LNCAP (cell line): ENCODE measurements around the gene SLC5A12.
A peak's percentile ranks its signal among the peaks of the same experiment; 100 is the strongest.

Source experiments
- TF ChIP-seq, protein P1 (sequence below): fragments of 450-650 bp; IDR thresholded peaks from 2 replicates; pipeline ENCODE4 v1.5.1; 2017; ENCODE audit warnings: mild to moderate bottlenecking

Gene SLC5A12

DNA sequence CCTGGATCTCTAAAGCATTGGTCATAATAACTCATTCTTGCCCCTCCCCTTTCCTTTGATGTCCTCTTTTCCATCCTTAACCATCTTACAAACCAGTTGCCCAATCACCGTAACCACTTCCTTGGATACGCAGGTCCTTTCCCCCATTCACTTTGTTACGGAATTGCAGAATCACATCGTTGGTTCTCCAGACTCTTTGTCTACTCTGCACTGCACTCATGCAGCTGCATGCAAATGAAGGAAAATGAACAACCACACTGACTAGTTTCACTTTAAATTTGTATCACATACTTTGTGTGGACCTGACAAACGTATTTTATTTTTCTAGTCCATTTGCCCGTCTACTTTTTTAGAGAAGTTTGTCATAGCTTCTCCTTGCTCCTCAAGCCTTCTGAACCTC is 69.9 kb downstream of the SLC5A12 start:
- TF ChIP-seq, protein P1, sequence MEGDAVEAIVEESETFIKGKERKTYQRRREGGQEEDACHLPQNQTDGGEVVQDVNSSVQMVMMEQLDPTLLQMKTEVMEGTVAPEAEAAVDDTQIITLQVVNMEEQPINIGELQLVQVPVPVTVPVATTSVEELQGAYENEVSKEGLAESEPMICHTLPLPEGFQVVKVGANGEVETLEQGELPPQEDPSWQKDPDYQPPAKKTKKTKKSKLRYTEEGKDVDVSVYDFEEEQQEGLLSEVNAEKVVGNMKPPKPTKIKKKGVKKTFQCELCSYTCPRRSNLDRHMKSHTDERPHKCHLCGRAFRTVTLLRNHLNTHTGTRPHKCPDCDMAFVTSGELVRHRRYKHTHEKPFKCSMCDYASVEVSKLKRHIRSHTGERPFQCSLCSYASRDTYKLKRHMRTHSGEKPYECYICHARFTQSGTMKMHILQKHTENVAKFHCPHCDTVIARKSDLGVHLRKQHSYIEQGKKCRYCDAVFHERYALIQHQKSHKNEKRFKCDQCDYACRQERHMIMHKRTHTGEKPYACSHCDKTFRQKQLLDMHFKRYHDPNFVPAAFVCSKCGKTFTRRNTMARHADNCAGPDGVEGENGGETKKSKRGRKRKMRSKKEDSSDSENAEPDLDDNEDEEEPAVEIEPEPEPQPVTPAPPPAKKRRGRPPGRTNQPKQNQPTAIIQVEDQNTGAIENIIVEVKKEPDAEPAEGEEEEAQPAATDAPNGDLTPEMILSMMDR, result no peak

DNA sequence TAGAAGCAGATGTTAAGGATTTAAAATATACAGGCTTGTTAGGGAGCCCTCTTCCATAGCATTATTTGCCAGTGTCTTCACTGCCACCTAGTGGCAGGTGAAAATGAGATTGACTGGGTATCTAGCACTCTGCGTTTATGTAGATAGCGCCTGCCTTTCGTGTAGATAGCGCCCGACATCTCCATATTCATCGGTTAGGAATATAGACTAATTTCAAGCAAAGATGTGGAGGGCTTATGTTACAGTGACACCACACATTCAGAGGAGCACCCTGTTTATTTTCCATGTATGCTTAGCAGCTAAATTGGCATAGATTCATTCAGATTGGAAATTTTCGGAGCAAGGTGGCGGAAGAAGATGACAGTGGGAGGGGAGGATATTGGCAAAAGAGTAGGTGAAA is 72.0 kb downstream of the SLC5A12 start:
- TF ChIP-seq, protein P1, result peak; percentile 78

DNA sequence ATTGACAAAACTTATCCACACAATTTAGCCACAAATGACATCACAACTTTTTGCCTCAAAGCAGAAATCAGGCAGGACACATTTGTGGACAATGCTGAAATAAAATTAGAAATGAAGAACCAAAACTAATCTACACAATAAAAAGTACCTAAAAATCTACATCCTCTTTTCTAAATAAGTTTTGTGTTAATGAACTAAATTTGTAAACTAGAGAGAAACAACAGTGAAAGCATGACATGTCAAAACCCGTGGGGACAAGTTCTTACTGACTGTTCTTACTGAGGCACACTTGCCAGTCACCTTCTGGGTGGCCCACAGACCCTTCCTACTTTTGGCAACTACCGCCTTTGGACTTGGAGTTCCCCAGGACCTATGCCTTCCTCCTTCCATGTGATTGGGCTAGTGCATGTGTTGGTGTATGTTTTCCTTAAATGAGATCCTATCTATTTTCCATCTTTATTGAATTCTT is 89.1 kb downstream of the SLC5A12 start:
- TF ChIP-seq, protein P1, result no peak

DNA sequence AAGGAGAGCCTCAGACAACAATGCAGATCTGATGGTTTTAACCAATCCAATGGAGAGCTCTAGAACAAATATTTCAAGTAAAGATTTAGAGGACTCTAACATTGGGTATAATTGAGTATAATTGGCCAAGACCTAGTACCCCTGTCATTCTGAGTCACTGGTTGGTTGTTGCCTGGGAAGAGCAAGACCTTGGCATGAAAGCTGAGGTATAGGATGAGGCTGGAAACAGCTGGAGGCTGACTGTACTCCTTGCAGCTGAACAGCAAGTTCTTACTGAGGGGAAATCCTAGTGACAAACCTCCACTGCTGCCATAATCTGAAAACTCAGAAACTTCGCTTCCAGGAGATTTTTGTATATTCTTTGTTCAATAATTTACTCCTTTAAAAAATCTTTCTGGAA is 95.5 kb downstream of the SLC5A12 start:
- TF ChIP-seq, protein P1, result no peak

DNA sequence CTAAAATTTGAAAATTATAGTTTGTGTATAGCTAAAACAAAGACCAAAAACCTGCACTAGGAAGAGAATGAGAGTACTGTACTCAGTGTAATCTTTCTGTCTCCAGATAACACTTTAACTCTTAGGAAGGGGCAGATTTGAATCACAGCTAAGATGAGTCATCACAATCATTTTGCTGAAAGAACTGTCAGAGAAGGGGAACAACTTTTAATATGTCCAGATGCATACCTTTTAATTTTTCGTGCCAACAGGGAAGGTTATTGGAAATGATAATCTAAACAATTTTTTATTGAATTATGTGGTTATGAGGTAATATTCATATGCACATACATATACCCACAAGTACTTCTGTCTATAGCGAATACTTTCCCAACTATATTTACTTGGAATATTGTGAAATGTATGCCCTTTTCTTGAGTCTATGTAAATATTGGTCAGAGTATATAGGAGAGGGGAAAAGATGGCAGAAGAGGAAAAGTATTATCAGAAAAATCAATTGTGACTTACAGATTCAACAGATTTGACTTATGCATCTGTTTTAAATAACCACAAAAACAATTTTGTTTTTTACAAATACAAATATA is 98.7 kb downstream of the SLC5A12 start:
- TF ChIP-seq, protein P1, result no peak

DNA sequence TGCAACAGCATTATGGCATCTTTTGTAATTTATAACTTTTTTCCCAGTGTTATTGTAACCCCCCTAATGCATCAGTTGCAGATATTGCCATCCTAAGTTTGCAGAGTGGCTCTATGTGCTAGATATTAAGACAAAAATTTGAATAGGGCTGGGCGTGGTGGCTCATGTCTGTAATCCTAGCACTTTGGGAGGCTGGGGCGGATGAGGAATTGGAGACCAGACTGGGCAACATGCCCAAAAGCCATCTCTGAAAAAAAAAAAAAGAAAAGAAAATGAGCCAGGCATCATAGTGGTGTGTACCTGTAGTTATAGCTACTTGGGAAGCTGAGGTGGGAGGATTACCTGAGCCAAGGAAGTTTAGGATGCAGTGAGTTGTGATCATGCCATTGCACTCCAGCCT is 99.7 kb downstream of the SLC5A12 start:
- TF ChIP-seq, protein P1, result no peak

DNA sequence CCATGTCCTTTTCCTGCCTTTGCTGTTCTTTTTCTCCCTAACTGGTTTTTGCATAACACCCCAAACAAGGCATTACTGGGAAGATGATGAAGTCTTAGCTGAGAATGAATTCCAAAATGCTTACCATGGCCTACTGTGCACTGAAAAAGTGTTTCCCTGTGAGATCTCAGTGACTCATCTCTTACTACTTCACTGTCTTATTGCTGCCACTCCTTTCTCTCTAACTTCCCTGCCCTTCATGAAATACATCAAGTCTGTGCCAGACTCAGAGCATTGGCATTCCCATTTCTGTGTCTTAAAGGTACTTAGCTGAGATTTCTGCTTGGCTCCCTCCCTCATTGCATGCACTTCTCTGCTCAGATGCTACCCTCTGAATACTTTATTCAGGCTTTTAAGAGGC is 100.7 kb downstream of the SLC5A12 start:
- TF ChIP-seq, protein P1, result no peak
